ENCODE measurements around the gene LRRC7. TPM values are rescaled to one million over a fixed set of nuclear protein-coding genes. Genes with fewer than 3 reads are reported as not detected.

Gene LRRC7
- total RNA-seq, 2 experiments from 2014 or later: 0.14 to 0.20 TPM

- Mint-ChIP-seq H3K4me3 (no peak overlapping the region), H3K27me3 (no peaks in the 10 kb centered on the region), H3K27ac (no peak overlapping the region), H3K36me3 (ENCODE audit: low read depth) (no peaks in the 10 kb centered on the region), H3K9me3 (no peaks in the 10 kb centered on the region), H3K4me1 (ENCODE audit: low read depth) (no peaks in the 10 kb centered on the region)
- no peaks in the 10 kb centered on the region for H3K36me3 ChIP-seq (ENCODE audit: insufficient read depth, low read length)
- H3K27ac ChIP-seq (ENCODE audit: low read depth in 1 of 2, low read length in 2 of 2): no peak overlapping the region
- CTCF ChIA-PET: no interaction called here
- POLR2A ChIA-PET: no interaction called here
- no peaks in the 10 kb centered on the region for H3K9me3 ChIP-seq (ENCODE audit: control insufficient read depth in 1 of 2, insufficient read depth in 1 of 2, low read length in 2 of 2)
- intact Hi-C loops (cut with DNase I, micrococcal nuclease): no loop called here
- ATAC-seq (ENCODE audit: poor library complexity) (no peak), DNase-seq (no peak)
- H3K27me3 ChIP-seq (ENCODE audit: control insufficient read depth in 1 of 2, insufficient read depth in 2 of 2, low read length in 2 of 2): no peaks in the 10 kb centered on the region
- no peak overlapping the region for H3K4me3 ChIP-seq (ENCODE audit: low read length)
- TF ChIP-seq CTCF (IDR thresholded peaks at IDR 0.05): no peak
- no peaks in the 10 kb centered on the region for H3K4me1 ChIP-seq (ENCODE audit: insufficient read depth, low read length)
Observed at GRCh38 chr1:69992594-69992993, 424.9 kb downstream of the LRRC7 start.

GRCh38 chr1:69993810-69994209, 426.1 kb downstream of the LRRC7 start:
- ChIA-PET POLR2A (no interaction called here), CTCF (no interaction called here)
- H3K27ac Mint-ChIP-seq: no peak overlapping the region
- Histone ChIP-seq H3K4me1 (ENCODE audit: insufficient read depth, low read length) (no peaks in the 10 kb centered on the region), H3K27me3 (ENCODE audit: control insufficient read depth in 1 of 2, insufficient read depth in 2 of 2, low read length in 2 of 2) (no peaks in the 10 kb centered on the region), H3K27ac (ENCODE audit: low read depth in 1 of 2, low read length in 2 of 2) (no peak overlapping the region), H3K9me3 (ENCODE audit: control insufficient read depth in 1 of 2, insufficient read depth in 1 of 2, low read length in 2 of 2) (no peaks in the 10 kb centered on the region), H3K4me3 (ENCODE audit: low read length) (no peak overlapping the region), H3K36me3 (ENCODE audit: insufficient read depth, low read length) (no peaks in the 10 kb centered on the region)
- DNase-seq: no peak
- no peaks in the 10 kb centered on the region for H3K4me1 Mint-ChIP-seq (ENCODE audit: low read depth)
- TF ChIP-seq CTCF (IDR thresholded peaks at IDR 0.05): no peak
- no peak for ATAC-seq (ENCODE audit: poor library complexity)
- H3K9me3 Mint-ChIP-seq: peaks cover 2% of the 10 kb centered on the region
- no peaks in the 10 kb centered on the region for H3K36me3 Mint-ChIP-seq (ENCODE audit: low read depth)
- H3K4me3 Mint-ChIP-seq: no peak overlapping the region
- H3K27me3 Mint-ChIP-seq: no peaks in the 10 kb centered on the region
- intact Hi-C loops (cut with DNase I, micrococcal nuclease): no loop called here

- H3K4me1 ChIP-seq (ENCODE audit: insufficient read depth, low read length): no peaks in the 10 kb centered on the region
- peaks cover 2% of the 10 kb centered on the region for H3K9me3 Mint-ChIP-seq
- H3K36me3 ChIP-seq (ENCODE audit: insufficient read depth, low read length): no peaks in the 10 kb centered on the region
- H3K27ac Mint-ChIP-seq: no peak overlapping the region
- H3K36me3 Mint-ChIP-seq (ENCODE audit: low read depth): no peaks in the 10 kb centered on the region
- TF ChIP-seq CTCF (IDR thresholded peaks at IDR 0.05): no peak
- H3K9me3 ChIP-seq (ENCODE audit: control insufficient read depth in 1 of 2, insufficient read depth in 1 of 2, low read length in 2 of 2): no peaks in the 10 kb centered on the region
- no peaks in the 10 kb centered on the region for H3K4me1 Mint-ChIP-seq (ENCODE audit: low read depth)
- H3K4me3 Mint-ChIP-seq: no peak overlapping the region
- H3K4me3 ChIP-seq (ENCODE audit: low read length): no peak overlapping the region
- DNase-seq: no peak
- ATAC-seq (ENCODE audit: poor library complexity): no peak
- no peaks in the 10 kb centered on the region for H3K27me3 ChIP-seq (ENCODE audit: control insufficient read depth in 1 of 2, insufficient read depth in 2 of 2, low read length in 2 of 2)
- H3K27me3 Mint-ChIP-seq: no peaks in the 10 kb centered on the region
- CTCF ChIA-PET: no interaction called here
- H3K27ac ChIP-seq (ENCODE audit: low read depth in 1 of 2, low read length in 2 of 2): no peak overlapping the region
- POLR2A ChIA-PET: no interaction called here
- intact Hi-C loops (cut with DNase I, micrococcal nuclease): no loop called here
Observed at GRCh38 chr1:69994241-69994640, 426.5 kb downstream of the LRRC7 start.

Measured in CD4-positive, alpha-beta T cell (primary cell).